OCI-M2 (cell line): ENCODE data around the gene OCRL.

Experiments
- DNase-seq: peaks from one replicate; lab custom pipeline; 2025; ENCODE audit not compliant: unreplicated experiment; lab: John Stamatoyannopoulos, UW

OCRL gene

DNA sequence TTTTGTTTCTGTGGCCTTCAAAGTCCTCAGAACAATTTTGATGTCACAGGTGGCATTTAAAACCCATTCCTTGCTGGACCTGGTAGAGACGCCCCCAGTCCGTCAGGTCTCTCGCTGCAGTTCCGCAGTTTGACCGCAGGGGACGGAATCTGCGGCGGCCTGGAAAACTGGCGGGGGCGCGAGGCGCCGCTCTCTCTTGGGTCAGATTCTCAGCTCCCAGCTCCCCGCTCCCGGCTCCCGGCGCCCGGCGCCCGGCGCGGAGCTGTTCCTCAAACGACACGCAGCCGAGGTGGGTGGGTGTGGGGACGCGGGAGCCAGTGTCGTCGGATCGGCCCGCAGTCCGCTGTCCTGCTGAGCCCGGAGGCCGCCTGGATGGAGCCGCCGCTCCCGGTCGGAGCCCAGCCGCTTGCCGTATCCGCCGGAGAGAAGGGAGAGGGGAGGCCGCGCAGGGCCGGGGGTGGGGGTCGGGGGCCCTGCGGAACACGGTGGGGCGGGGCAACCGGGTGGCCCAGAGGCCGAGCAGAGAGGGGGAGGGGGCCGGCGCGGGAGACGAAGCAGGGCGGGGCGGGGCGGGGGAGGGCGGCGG, at the start of gene OCRL:
TSS of gene OCRL (plus strand) at position 192 of the 586 bp plus-strand sequence. CDS start at position 373, 181 bp downstream.
- no peak for DNase-seq

DNA sequence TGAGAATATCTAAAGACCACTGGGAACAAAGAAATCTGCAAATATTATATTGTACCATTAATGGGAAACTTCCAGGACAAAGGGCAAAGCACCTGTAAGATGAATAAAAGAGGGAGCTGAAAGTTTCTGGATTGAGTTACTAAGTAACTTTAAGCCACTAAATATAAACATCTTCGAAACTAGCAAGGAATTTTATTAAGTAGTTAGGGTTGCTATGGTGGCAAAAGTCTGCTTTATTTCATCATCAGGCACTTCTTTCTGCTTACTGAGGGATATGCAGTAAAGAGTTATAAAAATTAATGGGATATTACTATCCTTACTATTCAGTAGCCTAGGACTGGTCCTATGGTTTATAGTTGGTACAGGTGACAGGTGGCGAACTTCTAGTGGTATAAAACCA, 49.7 kb upstream of the OCRL start:
- no peak for DNase-seq

DNA sequence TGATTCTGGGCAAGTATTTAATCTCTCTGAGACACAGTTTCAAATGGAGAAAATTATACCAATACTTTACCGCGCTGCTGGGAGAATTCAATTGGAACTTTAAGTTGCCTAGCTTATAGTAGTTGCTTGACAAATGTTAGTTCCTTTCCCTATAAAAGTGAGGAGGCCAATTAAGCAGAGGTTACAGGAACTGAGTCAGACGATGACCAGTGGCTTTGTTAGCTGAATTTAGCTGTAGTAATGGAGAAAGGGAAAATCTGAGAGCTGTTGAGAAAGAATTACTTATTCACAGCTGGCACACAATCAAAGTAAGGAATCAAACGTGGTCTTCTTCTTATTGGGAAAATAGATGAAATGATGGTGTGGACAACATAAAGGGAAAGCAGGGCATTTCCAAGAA, 46.4 kb upstream of the OCRL start:
- no peak for DNase-seq

DNA sequence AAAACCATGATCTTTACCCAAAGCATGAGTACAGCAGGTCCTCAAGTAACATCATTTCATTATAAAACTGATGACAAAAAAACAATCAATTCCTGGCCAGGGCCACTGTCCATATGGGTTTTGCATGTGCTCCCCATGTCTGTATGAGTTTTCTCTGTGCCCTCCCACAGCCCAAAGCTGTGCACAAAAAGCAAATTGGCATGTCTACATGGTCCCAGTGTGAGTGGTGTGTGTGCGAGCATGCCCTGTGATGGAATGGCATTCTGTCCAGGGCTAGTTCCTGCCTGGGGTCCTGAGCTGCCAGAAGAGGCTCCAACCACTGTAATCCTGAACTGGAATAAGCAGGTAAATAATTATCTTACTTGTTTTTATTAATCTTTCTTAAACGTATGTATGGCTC, 45.2 kb upstream of the OCRL start:
- DNase-seq = no peak

DNA sequence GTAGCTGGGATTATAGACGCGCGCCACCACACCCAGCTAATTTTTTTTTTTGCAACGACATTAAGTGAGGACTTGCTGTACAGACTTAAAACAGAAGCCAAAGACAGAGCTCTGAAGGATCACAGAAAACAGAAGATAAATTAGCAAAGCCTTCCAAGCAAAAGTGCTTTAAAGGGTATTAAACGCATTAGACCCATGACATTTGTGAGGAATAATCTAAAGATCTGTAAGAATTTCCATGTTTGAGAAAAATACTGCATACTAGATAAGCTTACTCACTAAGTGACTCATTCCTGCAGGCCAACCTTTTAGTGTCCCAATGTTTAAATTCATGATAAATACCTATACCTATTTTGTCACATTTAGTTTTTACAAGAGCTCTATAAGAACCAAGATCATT, 44.2 kb upstream of the OCRL start:
- DNase-seq = no peak

DNA sequence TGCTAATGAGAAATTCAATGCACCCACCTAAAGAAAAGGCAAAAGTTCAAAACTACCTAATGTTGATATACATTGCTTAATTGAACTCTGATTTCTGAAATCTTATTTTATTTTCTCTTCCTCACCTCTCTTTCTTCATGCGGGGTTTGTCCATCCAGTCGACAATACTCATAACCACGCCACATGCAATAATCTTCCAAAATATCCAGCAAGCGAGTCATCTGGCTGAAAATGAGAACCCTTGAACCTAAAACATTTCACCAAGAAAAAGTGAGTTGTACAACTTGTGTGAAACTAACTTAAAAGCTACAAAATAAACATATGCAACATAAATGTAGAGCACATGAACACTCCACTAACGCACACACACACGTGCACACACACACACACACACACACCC, 43.4 kb upstream of the OCRL start:
- no peak for DNase-seq

DNA sequence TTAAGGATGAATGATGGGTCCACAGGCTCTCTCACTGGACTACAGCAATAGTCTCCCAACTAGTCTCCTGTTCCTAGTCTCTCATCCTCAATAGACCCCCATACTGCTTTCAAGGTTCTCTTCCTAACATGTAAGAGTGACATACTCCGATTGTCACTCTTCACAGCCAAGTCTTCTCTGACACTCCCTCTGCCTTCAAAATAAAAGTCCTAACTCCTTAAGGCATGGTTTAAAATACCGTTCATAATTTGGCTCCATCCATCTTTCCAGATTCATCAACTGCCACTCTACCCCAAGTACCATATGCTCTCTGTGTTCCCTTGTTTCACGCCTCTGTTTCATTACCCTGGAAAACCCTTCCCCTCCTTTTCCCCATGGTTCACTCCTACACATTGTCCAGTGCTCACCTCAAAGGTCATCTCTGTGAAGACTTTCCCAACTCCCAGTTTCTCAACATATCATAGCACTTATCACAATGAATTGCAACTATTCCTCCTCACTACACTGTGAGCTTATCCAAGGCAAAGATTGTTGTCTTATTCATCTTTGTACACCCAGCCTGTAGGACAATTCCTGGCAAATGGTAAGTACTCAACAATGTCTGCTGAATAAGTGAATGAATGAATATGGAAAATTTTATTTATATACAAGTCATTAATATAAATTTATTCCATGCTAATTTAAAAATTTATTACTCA, 42.8 kb upstream of the OCRL start:
- DNase-seq = no peak

DNA sequence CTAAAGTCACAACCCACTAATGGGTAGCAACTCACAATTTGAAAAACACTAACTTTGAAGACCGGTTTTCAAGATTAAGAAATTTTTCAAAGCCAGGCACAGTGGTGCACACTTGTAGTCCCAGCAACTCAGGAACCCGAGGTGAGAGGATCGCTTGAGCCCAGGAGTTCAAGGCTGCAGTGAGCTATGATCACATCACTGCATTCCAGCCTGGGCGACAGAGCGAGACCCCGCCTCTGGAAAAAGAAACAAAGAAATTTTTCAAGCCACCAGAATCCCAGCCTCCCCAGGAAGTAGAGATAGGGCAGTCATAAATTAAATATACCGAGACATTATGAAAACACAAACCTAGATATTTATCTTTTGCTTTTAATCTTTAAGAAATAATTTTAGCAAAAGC, 29.7 kb upstream of the OCRL start:
- no peak for DNase-seq

DNA sequence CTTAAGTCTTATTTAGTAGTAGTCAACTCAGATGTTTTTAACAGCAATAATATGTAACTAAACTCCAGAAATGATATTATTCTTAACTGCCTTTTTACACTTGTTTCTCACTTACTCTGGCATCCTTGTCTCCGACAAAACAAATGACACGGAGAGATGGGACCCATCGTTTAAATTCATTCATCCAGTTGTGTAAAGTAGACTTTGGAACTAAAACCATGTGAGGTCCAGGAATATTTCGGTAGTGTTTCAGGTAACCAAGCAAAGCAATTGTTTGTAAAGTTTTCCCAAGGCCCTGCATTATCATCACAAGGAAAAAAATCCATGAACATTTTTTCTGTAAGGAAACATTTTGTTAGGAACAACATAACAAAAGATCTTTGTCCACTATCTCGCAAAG, 28.4 kb upstream of the OCRL start:
- no peak for DNase-seq

DNA sequence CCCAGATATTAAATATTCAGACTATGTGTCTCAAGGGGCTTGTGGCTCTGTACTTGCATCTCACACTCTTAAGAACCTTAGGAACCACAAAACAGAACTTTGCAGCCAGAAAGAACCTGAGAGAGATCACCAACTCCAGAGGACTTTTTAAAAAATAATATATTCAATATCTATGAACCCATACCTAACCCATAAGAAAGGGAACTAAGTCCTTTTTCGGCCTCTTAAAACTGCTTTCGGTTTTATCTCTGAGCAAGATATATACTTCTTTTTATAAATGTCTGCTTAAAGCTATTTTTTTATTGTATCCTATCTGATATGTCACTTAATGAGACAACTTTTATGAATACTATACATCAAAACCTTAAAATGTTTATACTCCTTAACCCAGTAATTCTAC, 27.6 kb upstream of the OCRL start:
- DNase-seq = no peak

DNA sequence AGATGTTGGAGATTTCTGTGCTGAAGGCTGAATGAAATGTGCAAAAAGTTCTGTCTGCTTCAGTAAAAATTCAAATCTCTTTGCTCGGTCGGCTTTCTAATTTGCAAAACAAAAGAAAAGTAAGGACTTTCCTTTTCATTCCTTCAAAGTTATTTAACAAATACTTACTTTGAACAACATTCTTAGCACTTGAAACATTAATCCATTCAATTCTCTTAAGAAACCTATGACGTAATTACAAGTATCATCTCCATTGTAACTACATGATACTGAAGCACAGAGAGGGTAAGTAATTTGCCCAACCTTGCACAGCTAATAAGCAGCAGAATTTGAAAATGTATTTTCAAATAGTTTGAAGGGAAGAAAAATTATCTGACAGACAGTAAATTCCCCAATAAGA, 23.7 kb upstream of the OCRL start:
- DNase-seq = no peak

DNA sequence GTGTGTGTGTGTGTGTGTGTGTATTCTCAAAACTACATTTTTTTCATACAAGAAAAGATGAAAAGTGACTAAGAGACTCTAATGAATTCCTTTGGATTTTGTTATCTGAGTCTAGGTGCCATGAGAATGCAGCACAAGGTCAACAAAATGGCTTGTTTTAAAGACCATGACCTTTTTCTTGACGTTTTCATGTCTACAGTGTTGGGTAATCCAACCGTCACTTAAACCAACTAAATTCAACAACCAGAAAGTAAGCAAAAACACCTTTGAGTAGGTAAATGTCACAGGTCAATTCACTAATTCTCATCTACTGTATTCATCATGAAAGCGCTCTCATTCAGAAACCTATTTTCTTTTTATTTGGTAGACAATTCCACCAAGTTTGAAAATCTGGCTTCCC, 19.9 kb upstream of the OCRL start:
- DNase-seq = no peak

DNA sequence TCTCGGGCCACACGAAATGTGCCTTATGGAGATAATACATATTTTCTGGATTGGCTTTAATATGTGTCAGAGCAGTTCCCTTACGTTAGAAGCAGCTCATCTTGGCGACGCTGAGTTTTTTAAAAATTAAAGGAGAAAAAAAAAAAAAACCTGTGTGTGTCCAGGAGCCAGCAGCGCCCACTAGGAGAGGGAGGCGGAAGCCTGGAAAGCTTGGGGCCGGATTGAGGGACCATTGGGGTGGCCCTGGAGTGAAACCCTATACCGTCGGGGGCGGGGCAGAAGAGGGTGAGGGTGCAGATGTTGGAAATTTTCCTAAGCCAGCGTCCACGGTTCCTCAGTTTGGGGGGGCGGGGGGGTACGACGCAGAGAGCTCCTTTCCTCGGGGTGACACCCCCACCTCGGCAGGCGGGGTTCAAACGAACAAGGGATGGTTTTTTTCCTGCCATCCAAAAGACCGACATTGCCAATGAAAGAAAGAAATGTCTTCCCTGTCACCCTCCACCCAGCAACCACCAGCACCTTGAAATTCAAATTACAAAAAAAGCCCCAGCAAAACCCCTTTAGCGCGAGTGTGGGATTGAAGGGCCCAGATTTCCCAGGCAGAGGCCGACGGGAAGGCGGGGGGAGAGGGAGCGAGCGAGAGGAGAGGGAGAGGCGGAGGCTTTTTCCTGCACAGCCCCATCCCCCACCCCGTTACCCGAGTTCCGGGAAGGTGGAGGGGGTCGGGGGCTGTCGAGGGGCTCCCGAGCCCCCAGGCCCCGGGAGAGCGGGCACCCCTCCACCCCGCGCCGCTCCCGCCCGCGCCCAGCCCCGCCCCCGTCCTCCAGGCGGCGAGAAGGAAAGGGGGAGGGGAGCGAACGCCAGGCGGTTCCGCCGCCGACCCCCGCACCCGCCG, 17.6 kb upstream of the OCRL start:
- DNase-seq = no peak

DNA sequence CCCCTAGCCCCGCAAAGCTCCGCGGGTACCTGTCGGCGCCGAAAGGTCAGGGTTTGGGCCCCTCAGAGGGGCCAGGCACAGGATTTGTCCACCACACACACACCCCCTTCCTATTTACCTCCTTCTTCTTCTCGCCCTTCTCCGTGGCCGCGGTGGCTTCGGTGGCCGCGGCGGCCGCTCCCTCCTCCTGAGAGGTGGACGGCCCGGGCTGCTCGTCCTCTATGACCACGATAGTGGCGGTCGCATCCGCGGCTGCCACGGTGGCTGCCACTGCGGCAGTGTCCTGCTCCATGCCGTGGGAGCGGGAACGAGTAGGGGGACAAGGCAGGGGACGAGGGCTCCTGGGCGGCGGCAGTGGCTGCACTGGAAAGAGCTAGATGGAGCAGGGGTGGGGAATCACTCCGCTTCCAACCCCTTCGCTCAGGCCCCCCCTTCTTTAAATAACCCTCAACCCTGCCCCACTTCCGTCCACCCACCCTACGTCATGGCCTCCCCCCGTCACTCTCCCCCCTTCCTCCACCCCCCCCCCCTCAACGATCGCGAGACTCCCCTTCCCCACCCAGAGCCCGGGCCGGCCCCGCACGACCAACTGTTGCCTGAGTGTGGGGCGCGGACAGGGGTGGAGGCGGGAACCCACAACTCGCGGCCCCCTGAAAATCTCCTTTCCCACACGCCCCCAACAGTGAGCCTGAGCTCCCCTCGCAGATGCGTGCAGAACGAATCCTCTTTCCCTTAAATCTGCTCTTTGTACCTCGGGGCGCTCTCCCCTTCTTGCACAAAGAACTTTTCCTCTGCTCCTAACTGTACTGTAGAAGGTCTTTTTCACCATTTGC, 16.8 kb upstream of the OCRL start, which contains the start of gene SMARCA1:
TSS of gene SMARCA1 (minus strand) at position 412 of the 833 bp plus-strand sequence. CDS start at position 292, 120 bp downstream.
- no peak for DNase-seq

DNA sequence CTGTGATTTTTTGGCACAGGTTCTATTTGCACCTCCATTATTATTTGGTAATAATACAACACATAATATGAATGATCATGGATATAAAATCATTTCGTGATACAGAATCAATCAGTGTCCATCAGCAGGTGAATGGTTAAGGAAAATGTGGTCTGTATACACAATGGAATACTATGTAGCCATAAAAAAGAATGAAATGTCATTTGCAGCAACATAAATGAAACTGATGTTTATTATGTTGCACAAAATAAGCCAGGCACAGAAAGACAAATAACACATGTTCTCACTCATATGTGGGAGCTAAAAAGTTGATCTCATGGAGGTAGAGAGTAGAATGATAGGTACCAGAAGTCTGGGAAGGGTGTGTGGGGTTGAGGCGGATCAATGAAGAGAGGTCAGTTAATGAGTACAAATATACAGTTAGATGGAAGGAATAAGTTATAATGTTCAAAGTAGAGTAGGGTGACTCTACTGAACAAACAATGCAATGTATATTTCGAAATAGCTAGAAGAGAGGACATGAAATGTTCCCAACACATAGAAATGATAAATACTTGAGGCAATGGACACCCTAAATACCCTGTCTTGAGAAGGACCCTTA, 15.7 kb upstream of the OCRL start:
- DNase-seq = no peak

DNA sequence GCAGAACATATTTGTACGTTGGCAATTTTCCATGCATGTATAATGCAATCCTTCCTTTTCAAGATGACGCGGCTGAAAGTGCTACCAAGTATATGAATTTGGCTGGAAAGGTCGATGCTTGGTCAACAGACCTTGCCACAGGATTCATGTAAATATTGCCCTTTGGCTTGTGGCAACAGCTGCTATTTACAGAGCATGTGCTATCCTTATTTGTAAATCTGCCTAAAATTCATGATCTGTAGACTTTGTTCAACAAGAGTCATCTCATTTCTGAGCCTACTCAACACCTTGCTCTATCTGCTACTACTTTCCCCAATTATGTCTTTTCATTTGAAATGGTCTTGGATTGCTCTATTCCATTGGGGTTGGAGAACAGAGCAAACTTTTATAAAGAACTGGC, 14.9 kb upstream of the OCRL start:
- DNase-seq = no peak

DNA sequence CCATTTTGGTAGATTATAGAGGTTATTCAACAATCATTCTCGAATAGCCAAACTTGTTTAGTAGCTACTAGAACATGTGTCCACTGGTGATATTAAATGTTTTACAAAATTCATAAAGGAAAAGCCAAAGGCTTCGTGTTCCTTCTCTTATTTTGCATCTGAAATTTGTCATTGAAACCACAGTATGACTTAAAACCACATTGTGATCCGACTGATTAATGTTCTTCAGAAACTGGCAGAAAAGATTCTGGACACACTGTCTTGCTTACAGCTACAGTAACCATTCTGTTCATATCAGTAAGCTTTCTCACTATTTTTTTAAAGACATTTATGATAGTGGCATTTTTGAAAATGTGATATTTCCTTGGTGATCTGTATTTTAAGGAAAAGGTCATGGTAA, 14.2 kb upstream of the OCRL start:
- DNase-seq = no peak

DNA sequence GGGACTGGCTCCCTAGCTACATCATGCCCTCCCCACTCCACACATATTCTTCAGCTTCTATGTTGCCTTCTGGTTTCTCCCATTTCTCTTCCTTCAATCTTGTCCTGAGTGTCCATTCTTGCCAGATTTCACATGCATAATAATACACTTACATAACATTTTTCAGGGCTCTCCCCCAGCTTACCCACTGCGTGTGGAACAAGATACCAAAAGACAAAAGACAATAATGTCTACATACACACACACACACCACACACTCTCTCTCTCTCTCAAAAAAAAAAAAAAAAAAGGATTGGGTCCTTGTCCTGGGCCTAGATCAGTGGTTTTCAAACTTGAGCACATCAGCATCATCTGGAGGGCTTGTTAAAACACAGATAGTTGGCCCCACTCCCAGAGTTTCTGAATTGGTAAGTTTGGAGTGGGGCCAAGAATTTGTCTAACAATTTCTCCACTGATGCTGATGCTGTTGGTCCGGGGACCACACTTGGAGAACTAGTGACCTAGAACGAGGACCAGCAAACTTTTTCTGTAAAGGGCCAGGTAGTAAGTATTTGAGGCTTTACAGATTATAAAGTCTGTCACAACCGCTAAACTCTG, 10.3 kb upstream of the OCRL start:
- no peak for DNase-seq

DNA sequence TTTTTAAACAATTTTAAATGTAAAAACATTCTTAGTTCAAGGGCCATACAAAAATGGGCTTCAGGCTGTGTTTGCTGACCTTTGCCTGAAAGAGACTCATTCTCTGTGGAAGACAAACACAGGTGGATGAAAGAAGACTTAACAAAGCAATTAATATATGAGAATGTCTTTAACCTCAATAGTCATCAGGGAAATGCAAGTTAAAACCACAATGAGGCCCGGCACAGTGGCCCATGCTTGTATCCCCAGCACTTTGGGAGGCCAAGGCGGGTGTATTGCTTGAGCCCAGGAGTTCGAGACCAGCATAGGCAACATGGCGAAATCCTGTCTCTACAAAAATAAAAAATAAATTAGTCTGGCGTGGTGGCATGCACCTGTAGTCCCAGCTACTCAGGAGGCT, 9.6 kb upstream of the OCRL start:
- DNase-seq = no peak

DNA sequence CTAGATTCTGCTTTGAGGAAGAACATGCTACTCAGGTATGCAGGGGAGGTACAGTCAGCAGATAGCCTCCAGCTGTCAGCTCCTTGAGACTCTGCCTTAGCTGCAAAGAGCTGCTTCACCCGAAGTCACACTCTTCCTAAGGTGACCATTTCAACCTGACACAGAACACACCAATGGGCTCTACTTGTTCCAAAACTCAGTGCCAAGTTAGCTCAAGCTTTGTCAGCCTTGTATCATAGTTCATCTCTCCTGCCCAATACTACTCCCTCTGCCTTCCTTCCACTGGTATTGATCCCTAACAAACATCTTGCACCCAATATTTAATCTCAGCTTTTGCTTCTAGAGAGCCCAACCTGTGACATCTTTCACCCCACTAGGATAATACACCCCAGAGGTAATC, 8.9 kb upstream of the OCRL start:
- no peak for DNase-seq
